Keratinocyte (primary cell): Measurements from ENCODE around the gene KIAA1191. TPM values are rescaled to one million over a fixed set of nuclear protein-coding genes. Genes with fewer than 3 reads are reported as not detected.

Experiments used
- DNase-seq: peaks from one replicate; pipeline ENCODE4 v3.0.0-alpha.2; 2011; ENCODE audit warnings: low read depth, missing footprints, low spot score
- FAIRE-seq: peaks from 2 replicates; lab custom pipeline; 2011; peaks lifted over from hg19 to GRCh38; lab: Jason Lieb, UNC
- H2AFZ ChIP-seq: 2 replicates; pipeline ENCODE4 v1.6.0; 2012; ENCODE audit warnings: low read length, control low read depth, inconsistent platforms; ENCODE audit not compliant: control insufficient read depth
- H3K27ac ChIP-seq: 2 replicates; pipeline ENCODE4 v1.5.1; 2011; ENCODE audit warnings: low read length; ENCODE audit not compliant: control insufficient read depth, insufficient read depth
- H3K27me3 ChIP-seq: 3 replicates; pipeline ENCODE4 v1.6.0; 2011; ENCODE audit warnings: low read length; ENCODE audit not compliant: control insufficient read depth, insufficient read depth; ENCODE audit errors: extremely low read depth
- H3K36me3 ChIP-seq, 2 experiments: 2 replicates in 1 of 2; 3 replicates in 1 of 2; pipeline ENCODE4 v1.5.1; 2011; ENCODE audit warnings: low read length in 2 of 2, mild to moderate bottlenecking in 1 of 2; ENCODE audit not compliant: control insufficient read depth in 2 of 2, insufficient read depth in 2 of 2; ENCODE audit errors: extremely low read depth in 1 of 2
- H3K4me1 ChIP-seq: 3 replicates; pipeline ENCODE4 v1.5.1; 2011; ENCODE audit warnings: low read length; ENCODE audit not compliant: control insufficient read depth, insufficient read depth; ENCODE audit errors: extremely low read depth
- H3K4me2 ChIP-seq: 3 replicates; pipeline ENCODE4 v1.6.0; 2011; ENCODE audit warnings: low read depth, low read length; ENCODE audit not compliant: control insufficient read depth, insufficient read depth; ENCODE audit errors: extremely low read depth
- H3K4me3 ChIP-seq, 3 experiments: fragments of 200-600 bp in 1 of 3; sonication (generic) in 1 of 3; 2 replicates in 2 of 3; 3 replicates in 1 of 3; pipeline ENCODE4 v1.5.1; 2011 to 2016; ENCODE audit warnings: low read length in 3 of 3, mild to moderate bottlenecking in 3 of 3, control low read depth in 2 of 3, inconsistent platforms in 1 of 3, low read depth in 1 of 3, mixed read lengths in 1 of 3, mixed run types in 1 of 3, moderate library complexity in 1 of 3; ENCODE audit not compliant: control insufficient read depth in 2 of 3, insufficient read depth in 2 of 3; ENCODE audit errors: extremely low read depth in 1 of 3
- H3K79me2 ChIP-seq: 2 replicates; pipeline ENCODE4 v1.6.0; 2012; ENCODE audit warnings: low read length; ENCODE audit not compliant: control insufficient read depth, insufficient read depth
- H3K9ac ChIP-seq: 3 replicates; pipeline ENCODE4 v1.6.0; 2011; ENCODE audit warnings: low read length; ENCODE audit not compliant: control insufficient read depth, insufficient read depth; ENCODE audit errors: extremely low read depth
- H3K9me1 ChIP-seq: 3 replicates; pipeline ENCODE4 v1.6.0; 2011; ENCODE audit warnings: low read length; ENCODE audit not compliant: control insufficient read depth, insufficient read depth; ENCODE audit errors: extremely low read depth
- H3K9me3 ChIP-seq: 2 replicates; pipeline ENCODE4 v1.5.1; 2012; ENCODE audit warnings: low read depth, low read length; ENCODE audit not compliant: control insufficient read depth
- H4K20me1 ChIP-seq: 3 replicates; pipeline ENCODE4 v1.6.0; 2011; ENCODE audit warnings: low read length; ENCODE audit not compliant: control insufficient read depth, insufficient read depth; ENCODE audit errors: extremely low read depth
- CTCF ChIP-seq, 3 experiments: IDR thresholded peaks in 1 of 3; conservative IDR thresholded peaks in 1 of 3; optimal IDR thresholded peaks in 1 of 3; 2 replicates in 2 of 3; 3 replicates in 1 of 3; pipeline versions ENCODE3 to v1.5.1; 2011; ENCODE audit warnings: low read length in 3 of 3, mild to moderate bottlenecking in 3 of 3, moderate library complexity in 2 of 3, control low read depth in 1 of 3, inconsistent platforms in 1 of 3; ENCODE audit not compliant: insufficient read depth in 2 of 3; ENCODE audit errors: extremely low read depth in 1 of 3
- EZH2 ChIP-seq: IDR thresholded peaks from one replicate; pipeline ENCODE4 v1.6.1; 2012; ENCODE audit warnings: inconsistent platforms, mild to moderate bottlenecking, low read length, moderate library complexity
- dilution Hi-C: fragments of 300-500 bp; cut with MboI; formaldehyde crosslinking; loops from one replicate; pipeline ENCODE4 v1.7.0; 2020; ENCODE audit warnings: low sequenced_read_pairs; ENCODE audit not compliant: extremely low pct_ligation_motif_present
- polyA plus RNA-seq, 5 experiments: library from polyadenylated mRNA; depleted of rRNA in 3 of 5; stranded (reverse) in 3 of 5; stranded (forward) in 1 of 5; unstranded in 1 of 5; fragments of >200 nt; gene quantifications; 1 replicate in 1 of 5; 2 replicates in 3 of 5; 3 replicates in 1 of 5; pipeline versions ENCODE4 v1.2.1 to v1.2.3, GENCODE V29; 2011 to 2012; ENCODE audit warnings: missing spikeins in 2 of 5, low read depth in 1 of 5, low replicate concordance in 1 of 5

The KIAA1191 gene
- polyA plus RNA-seq, 1 donor (not counting 4 experiments of a cell fraction or from before 2014, with no cell fraction given), result 100 TPM

GRCh38 chr5:176394096-176394495 is 32.5 kb upstream of the KIAA1191 start:
- no peak for DNase-seq

GRCh38 chr5:176392526-176392925 is 31.0 kb upstream of the KIAA1191 start:
- Histone ChIP-seq H4K20me1 (no peaks in the 10 kb centered on the region), H3K27ac (no peak overlapping the region), H3K4me3 (no peak overlapping the region), H3K4me2 (no peak overlapping the region), H3K9me3 (no peaks in the 10 kb centered on the region), H3K36me3 (peaks cover 49 to 55% of the 10 kb centered on the region in 2 experiments), H3K4me1 (peaks cover 6% of the 10 kb centered on the region), H3K9ac (no peak overlapping the region), H3K79me2 (peaks cover 27% of the 10 kb centered on the region), H3K9me1 (no peaks in the 10 kb centered on the region), H2AFZ (no peak overlapping the region), H3K27me3 (no peaks in the 10 kb centered on the region)
- dilution Hi-C loops, result no loop called here
- no peak for FAIRE-seq
- DNase-seq, result no peak
- TF ChIP-seq EZH2 (no peak), CTCF (optimal IDR thresholded peaks at IDR 0.05 in 1 of 3, IDR thresholded peaks at IDR 0.05 in 1 of 3, conservative IDR thresholded peaks at IDR 0.05 in 1 of 3; ENCODE audit: extremely low read depth in 1 of 3, insufficient read depth in 2 of 3, low read length in 3 of 3) (no peak)

More at GRCh38 chr5:176394096-176394495, 32.5 kb upstream of the KIAA1191 start:
- no peak overlapping the region for H3K9ac ChIP-seq
- peaks cover 56 to 57% of the 10 kb centered on the region in 2 experiments for H3K36me3 ChIP-seq
- no peak overlapping the region for H2AFZ ChIP-seq
- no peak overlapping the region for H3K4me2 ChIP-seq
- no peaks in the 10 kb centered on the region for H3K27me3 ChIP-seq
- no peak for FAIRE-seq
- H3K4me3 ChIP-seq, result no peak overlapping the region
- TF ChIP-seq EZH2, result no peak
- TF ChIP-seq CTCF (optimal IDR thresholded peaks at IDR 0.05 in 1 of 3, IDR thresholded peaks at IDR 0.05 in 1 of 3, conservative IDR thresholded peaks at IDR 0.05 in 1 of 3; ENCODE audit: extremely low read depth in 1 of 3, insufficient read depth in 2 of 3, low read length in 3 of 3), result no peak
- H3K79me2 ChIP-seq, result peaks cover 27% of the 10 kb centered on the region
- H3K4me1 ChIP-seq, result peaks cover 6% of the 10 kb centered on the region
- H3K9me3 ChIP-seq, result no peaks in the 10 kb centered on the region
- dilution Hi-C loops, result no loop called here
- H3K27ac ChIP-seq, result no peak overlapping the region
- H4K20me1 ChIP-seq, result no peaks in the 10 kb centered on the region
- no peaks in the 10 kb centered on the region for H3K9me1 ChIP-seq
